ENCODE results near the gene MFAP3. TPM values are rescaled to one million over a fixed set of nuclear protein-coding genes. Genes with fewer than 3 reads are reported as not detected.
"Not testable (repeated sequence)": the region's sequence is repeated elsewhere in the genome, so short reads cannot be mapped to it uniquely, and the experiment has no call there.

Gene MFAP3
- 89.5 and 102 TPM in 2 replicates for total RNA-seq
- polyA plus RNA-seq (2012), result 29.3 TPM

GRCh38 chr5:154038707-154039457 lies at the start of gene MFAP3, which contains the start of gene FAM114A2:
Gene MFAP3 (plus strand): TSS chr5:154038967. CDS start chr5:154049723, 10,756 bp downstream.
Gene FAM114A2 (minus strand): TSS chr5:154038910. CDS start chr5:154034953, 3,957 bp downstream.
- peak; percentile 86 for DNase-seq (ENCODE audit: low read depth)

GRCh38 chr5:153991168-153991567 lies 47.6 kb upstream of the MFAP3 start:
- DNase-seq (ENCODE audit: low read depth), result no peak

GRCh38 chr5:153998010-153998409 lies 40.8 kb upstream of the MFAP3 start:
- DNase-seq (ENCODE audit: low read depth), result no peak

GRCh38 chr5:153998768-153999167 lies 40.0 kb upstream of the MFAP3 start:
- no peak for DNase-seq (ENCODE audit: low read depth)

- no peak for DNase-seq (ENCODE audit: low read depth)
Measured at GRCh38 chr5:153999995-154000394, 38.8 kb upstream of the MFAP3 start.

GRCh38 chr5:154000703-154001102 lies 38.1 kb upstream of the MFAP3 start:
- DNase-seq (ENCODE audit: low read depth), result no peak

GRCh38 chr5:154002093-154002492 lies 36.7 kb upstream of the MFAP3 start:
- DNase-seq (ENCODE audit: low read depth), result no peak

GRCh38 chr5:154002511-154003020 lies 36.2 kb upstream of the MFAP3 start:
- DNase-seq (ENCODE audit: low read depth), result no peak

- DNase-seq (ENCODE audit: low read depth), result no peak
Measured at GRCh38 chr5:154005648-154006047, 33.1 kb upstream of the MFAP3 start.

GRCh38 chr5:154010660-154011059 lies 28.1 kb upstream of the MFAP3 start:
- DNase-seq (ENCODE audit: low read depth), result peak; percentile 40

GRCh38 chr5:154015071-154015693 lies 23.6 kb upstream of the MFAP3 start:
- DNase-seq (ENCODE audit: low read depth), result peak; percentile 55

GRCh38 chr5:154018919-154019318 lies 19.8 kb upstream of the MFAP3 start:
- DNase-seq (ENCODE audit: low read depth), result not testable (repeated sequence)

- DNase-seq (ENCODE audit: low read depth), result no peak
Measured at GRCh38 chr5:154025951-154026350, 12.8 kb upstream of the MFAP3 start.

GRCh38 chr5:154031937-154032489 lies 6.8 kb upstream of the MFAP3 start:
- no peak for DNase-seq (ENCODE audit: low read depth)

- DNase-seq (ENCODE audit: low read depth), result no peak
Measured at GRCh38 chr5:154034944-154035343, 3.8 kb upstream of the MFAP3 start.

- peak; percentile 69 for DNase-seq (ENCODE audit: low read depth)
Measured at GRCh38 chr5:154038261-154038706, 483 bp upstream of the MFAP3 start.

- DNase-seq (ENCODE audit: low read depth), result no peak
Measured at GRCh38 chr5:154039458-154039829, 677 bp downstream of the MFAP3 start.

- DNase-seq (ENCODE audit: low read depth), result no peak
Measured at GRCh38 chr5:154042766-154043165, 4.0 kb downstream of the MFAP3 start.

- no peak for DNase-seq (ENCODE audit: low read depth)
Measured at GRCh38 chr5:154044099-154044498, 5.3 kb downstream of the MFAP3 start.

- no peak for DNase-seq (ENCODE audit: low read depth)
Measured at GRCh38 chr5:154044581-154044980, 5.8 kb downstream of the MFAP3 start.

GRCh38 chr5:154046486-154046885 lies 7.7 kb downstream of the MFAP3 start:
- DNase-seq (ENCODE audit: low read depth), result peak; percentile 88

- DNase-seq (ENCODE audit: low read depth), result no peak
Measured at GRCh38 chr5:154047324-154047723, 8.6 kb downstream of the MFAP3 start.

Measured in myocyte (in vitro differentiated cells).